ENCODE measurements around the gene FNDC3B.

The FNDC3B gene

DNA sequence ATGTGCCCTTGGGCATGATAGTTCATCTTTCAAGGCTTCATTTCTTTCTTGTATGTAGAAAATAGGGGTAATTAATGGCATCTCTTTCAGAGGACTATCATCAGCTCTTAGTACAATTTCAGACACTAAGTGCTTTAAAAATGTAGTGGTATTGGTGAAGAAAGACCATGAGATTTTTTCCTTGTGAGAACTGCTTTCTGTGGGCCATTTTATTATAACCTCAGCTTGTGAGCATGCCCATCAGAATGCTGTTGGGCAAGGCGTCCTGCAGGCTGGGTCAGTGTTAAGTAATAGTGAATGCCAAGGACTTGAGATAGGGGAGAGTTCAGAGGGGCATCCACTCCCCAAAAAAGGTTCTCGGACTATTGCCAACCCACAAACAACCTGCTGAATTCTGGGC, 221.0 kb downstream of the FNDC3B start:
- no peak for DNase-seq (ENCODE audit: low read depth in 2 of 2)

DNA sequence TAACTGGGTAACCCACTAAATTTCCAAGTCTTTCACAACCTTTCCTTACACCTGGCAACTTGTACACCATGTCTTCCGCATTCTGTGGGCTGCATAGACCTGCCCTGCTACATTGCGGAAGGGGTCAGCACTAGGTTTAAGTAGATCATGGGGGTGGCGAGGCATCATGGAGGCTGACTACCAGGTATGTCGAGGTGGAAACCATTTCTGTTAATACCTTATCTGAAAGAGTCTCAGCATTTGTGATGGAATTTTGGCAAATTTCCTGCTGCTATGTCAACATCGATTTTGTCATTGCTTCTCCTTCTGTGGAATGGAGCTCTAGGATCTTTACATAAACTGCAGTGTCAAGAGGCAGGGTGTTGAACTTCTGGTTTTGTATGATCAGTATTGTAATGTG, 221.7 kb downstream of the FNDC3B start:
- no peak for DNase-seq (ENCODE audit: low read depth in 2 of 2)

DNA sequence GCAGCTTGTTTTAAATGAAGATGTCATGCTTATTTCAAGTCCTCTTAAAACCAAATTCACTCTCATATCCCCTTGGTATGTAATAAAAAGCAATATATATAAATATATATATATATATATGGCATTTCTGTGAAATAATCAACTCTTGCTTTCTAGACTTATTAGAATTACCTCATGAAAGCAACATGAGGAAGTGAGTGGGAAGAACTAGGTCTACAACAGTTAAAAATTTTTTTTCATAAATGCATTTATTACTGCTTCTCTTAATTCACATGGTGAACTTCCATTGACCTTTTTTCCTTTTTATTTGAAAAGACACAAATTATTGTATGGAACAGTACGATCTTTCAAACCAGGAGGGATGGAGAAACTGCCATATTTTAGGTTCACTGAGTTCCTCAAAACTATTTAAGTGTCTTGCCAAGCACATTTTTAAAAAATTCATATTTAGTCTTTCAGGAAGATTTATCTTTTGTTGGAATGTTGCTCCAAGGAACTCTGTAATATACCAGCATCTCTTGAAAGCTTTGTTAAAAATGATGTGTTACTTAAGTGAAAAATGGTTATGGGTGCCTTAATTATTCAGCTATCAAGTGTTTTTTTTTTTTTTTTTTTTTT, 223.7 kb downstream of the FNDC3B start:
- DNase-seq (ENCODE audit: low read depth in 2 of 2): no peak

DNA sequence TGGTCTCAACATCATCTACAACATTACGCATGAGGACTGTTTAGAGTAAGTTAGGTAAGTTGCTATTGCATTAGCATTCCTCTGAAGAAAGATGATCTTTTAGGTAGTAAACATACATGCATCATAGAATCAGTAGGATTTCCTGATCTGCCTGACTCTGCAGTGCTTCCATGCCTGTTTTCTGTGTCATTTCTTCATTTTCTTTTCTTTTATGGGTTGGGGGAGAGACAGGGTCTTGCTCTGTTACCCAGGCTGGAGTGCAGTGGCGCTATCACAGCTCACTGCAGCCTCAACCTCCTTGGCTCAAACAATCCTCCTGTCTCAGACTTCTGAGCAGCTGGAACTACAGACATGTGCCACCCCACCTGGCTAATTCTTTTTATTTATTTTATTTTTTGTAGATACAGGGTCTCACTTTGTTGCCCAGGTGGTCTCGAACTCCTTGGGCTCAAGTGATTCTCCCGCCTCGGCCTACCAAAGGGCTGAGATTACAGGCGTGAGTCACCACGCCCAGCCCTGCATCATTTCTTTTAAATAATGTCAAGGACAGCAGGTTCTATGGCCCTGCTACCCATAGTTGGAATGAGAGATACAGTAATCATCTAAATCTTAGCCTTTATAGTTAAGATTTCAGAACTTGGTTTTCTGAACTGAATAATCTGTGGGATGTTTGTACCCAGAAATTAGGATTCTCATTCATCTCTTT, 224.6 kb downstream of the FNDC3B start:
- no peak for DNase-seq (ENCODE audit: low read depth in 2 of 2)

DNA sequence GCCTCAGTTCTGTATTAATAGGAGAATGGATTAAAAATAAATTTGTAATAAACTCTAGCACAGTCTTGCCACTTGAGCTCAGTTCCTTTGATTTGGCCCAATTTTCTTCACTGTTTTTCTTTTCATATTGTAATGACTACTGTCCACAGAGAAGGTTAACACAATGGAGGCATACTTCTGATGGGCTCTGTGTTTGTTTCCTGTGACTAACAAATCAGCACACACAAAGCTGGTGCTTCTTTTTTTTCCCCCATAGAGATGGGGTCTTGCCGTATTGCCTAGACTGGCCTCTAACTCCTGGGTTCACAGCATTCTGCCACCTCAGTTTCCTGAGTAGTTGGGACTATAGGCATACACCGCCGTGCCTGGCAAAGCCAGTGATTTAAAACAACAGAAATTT, 226.7 kb downstream of the FNDC3B start:
- no peak for DNase-seq (ENCODE audit: low read depth in 2 of 2)

DNA sequence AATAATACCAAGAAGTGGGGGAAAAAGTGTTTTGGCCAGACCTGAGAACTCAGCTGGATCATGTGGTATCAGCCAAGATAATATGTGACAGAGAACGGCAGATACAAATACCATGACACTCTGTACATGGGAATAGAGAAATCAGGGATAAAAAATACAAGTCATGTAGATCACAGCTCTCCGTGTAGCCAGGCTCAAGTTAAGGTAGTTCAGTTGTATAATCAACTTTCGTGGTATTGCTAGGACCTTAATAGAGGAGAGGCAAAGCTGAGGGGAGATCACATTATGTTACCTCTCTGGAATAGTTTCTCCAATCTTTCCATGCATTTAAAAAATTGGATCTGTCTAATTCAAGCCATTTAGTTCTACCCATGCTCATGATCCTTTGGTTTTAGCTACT, 229.0 kb downstream of the FNDC3B start:
- no peak for DNase-seq (ENCODE audit: low read depth in 2 of 2)

DNA sequence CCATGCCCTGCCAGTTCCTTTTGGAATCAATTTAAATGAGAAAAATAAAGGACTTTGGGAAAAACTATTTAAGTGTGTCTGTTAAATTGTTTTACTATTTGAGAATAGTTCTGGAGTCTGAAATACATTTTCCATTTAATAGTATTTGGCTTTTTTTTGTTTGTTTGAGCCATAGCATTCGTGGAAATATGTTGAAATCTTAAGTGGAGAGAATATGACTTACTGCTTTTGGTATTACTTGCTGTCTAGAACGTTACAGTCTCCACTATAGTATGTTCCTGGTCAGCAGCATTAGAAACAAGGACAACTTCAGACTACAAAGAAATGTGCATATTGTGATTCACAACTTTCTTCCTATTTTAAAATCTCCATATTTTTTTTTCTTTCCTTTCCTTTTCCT, 229.5 kb downstream of the FNDC3B start:
- DNase-seq (ENCODE audit: low read depth in 2 of 2): no peak

DNA sequence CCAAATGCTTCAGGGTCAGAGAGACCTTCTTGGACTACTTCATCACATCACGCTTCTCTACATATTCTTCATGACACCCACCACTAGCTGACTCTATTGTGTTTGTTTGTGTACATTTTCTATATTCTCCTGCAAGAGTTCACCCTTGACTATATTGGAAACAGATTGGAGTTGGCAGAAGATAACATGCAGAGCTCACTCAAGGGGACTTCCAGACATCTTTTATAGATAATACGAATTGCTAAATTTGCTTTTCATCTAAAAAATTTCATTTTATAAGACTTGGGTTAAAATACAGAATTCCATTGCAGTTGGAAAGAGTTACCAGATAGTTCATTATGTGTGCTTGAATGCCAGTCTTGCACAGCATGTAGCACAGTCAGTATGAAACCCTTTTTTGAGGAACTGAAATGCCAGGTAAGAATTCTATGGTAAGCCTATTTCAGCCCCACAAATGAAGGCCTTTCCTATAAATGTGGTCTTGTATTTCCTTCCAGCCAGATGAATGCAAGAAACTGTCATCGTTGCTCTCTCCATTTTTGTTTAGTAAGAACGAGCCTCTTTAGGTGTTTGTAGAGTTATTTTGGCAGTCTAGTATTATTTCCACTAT, 231.3 kb downstream of the FNDC3B start:
- DNase-seq (ENCODE audit: low read depth in 2 of 2): no peak

DNA sequence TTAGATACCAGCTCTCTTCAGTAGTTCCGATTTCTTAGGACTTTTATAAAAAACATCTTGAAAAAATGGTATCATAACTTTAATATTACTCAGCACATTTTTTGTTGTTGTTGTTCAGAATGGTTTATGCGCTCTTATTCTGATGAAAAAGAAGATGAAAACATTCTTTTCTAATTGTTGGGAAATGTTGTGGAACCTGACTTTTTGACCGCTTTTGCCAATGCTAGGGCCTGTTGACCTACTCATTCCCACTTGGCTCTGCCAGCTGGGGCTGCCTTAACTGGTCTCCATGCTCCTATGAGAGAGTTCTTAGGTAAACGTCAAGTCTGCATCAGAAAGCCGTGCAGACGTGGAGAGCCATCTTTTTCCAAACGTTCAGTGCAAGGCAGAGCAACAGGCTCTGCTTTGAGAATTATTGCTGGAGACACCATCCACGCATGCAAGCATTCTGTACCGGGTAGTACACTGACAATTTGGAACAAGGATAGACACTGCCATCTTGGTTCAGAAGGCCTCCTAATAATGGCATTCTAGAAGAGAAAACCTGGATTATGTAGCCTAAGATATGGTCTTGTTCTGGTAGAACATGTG, 232.1 kb downstream of the FNDC3B start:
- DNase-seq (ENCODE audit: low read depth in 2 of 2): no peak

DNA sequence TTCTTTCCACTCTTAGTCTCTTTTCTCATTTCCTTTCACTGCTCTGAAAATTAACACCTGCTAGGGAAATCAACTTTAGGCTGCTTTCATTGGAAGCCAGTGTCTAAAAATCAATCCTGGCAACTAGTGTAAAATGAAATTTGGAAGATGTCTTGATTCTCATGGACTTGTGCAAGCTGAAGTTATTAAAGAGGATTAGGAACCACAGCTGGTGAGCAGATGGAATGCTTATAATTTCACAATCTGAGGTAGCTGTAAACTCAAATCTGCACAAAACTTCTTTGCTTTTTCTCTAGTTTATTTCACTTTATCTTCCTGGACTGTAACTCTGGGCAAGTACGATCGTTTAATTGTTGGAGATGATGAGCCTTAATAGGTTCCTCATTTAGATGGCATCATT, 233.3 kb downstream of the FNDC3B start:
- no peak for DNase-seq (ENCODE audit: low read depth in 2 of 2)

DNA sequence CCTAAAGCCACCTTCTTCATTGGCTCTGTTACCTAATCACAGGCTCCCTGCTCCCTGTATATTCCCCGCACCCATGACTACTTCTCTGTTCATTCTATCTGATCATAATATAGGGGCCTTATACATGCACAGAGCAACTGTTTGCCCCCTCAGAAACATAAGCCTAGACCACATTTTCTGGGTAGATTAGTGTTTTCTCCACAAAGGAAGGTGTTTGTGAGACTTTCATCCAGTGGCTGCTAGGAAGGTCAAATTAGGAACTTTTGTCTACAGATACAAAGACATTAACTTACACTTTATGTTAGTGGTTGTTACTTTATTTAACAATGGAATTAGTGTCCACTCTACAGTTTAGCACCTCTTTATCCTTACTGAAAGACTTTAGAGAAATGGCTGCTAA, 234.0 kb downstream of the FNDC3B start:
- no peak for DNase-seq (ENCODE audit: low read depth in 2 of 2)

DNA sequence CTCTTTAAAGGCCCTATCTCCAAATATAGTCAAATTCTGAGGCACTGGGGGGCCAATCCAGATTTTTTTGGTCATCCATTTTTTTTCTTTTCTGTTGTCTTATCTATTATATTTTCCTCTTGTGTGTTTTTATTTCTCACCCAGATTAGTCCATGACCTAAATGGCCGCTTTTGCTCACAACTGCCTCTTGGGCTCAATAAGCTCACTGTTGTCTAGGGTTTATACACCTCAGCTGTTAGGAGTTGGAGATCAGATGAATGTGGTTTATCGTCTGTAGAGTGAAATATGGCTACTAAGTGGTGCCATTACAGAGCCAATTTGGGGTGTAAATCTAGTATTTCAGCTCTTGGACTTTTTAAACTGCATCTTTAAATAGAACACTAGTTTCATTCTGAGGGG, 235.5 kb downstream of the FNDC3B start:
- no peak for DNase-seq (ENCODE audit: low read depth in 2 of 2)

DNA sequence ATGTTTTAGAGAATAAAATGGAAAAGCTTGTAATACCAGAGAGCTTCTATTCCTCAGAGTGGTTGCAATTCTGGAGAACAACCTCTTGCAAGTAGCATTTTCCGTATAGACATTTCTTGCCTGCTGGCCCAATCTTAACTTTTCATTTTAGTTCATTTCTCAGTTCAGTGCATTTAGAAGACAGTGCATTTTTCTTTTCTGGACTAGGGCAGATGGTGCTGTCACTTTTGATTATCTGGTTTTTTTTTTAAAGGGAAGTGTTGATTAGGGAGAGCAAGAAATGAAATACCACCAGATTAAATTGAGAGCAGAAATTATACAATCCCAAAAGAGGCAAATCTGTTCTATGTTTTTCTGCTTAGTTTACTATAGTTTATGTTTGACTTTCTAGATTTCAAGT, 236.2 kb downstream of the FNDC3B start:
- DNase-seq (ENCODE audit: low read depth in 2 of 2): no peak

DNA sequence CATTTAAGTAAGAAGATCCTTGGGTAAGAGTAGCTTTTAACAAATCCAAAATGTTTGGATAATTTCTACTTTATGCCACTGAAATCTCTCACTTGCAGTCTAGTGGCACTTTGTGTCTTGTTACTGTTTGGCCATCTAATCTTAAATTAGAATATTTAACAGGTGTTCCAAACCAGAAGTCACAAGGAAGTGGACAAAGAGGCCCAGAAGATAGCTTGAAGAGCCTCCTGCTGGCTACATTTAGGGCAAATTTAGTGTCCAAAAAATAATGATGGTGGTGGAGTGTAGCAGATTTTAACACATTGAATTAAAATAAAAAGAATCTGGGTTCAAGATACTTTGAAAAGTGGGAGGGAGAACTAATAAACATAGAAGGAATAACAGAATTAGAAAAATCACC, 236.7 kb downstream of the FNDC3B start:
- no peak for DNase-seq (ENCODE audit: low read depth in 2 of 2)

DNA sequence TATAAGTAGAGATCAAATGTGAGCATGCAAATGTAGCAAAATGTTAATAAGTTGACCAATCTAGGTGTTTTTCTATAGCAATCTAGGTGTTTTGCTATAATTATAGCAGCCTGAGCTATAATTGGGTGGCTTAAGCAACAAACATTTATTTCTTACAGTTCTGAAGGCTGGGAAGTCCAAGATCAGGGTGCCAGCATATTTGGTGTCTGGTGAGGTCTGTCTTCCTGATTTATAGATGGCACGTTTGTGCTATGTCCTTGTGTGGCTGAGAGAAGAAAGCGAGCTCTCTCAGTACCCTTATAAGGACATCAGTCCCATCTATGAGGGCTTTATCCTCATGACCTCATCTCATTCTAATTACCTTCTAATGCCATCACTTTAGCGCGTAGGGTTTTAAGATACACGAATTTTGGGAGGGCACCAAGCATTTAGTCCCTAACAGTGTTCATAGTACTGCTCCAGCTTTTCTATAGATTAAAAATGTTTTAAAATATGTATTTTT, 237.8 kb downstream of the FNDC3B start:
- DNase-seq (ENCODE audit: low read depth in 2 of 2): no peak

DNA sequence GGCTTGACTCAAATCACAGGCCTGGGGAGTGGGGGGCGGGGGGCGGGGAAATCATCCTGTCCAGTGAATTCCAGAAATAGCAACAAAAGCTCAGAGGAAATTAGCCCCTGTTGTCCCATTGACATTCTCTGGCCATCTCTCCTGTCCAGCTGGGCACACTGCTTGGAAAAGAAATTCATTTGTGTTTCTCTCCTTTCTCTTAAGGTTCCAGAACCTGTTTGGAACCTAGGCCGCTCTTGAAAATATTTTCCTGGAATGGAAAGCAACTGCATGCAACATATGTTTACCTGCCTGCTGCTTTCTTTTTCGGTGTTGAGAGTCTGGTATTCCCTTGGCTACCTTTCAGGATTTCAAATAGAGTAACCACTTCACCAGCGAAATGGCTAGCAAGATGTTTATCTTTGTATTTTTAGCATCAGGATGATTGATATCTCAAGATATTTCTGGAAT, 239.8 kb downstream of the FNDC3B start:
- no peak for DNase-seq (ENCODE audit: low read depth in 2 of 2)

DNA sequence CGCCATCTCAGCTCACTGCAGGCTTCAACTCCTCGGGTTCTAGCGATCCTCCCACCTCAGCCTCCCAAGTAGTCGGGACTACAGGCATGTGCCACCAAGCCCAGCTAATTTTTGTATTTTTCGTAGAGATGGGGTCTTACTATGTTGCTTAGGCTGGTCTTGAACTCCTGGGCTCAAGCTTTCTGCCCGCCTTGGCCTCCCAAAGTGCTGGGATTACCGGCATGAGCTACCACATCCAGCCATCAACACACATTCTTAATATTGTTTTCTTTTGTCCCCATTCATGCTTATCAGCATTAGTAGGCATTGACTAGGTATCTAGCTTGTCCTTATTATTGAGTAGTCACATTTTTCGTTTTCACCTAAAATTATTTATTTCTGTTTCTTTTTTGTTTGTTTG, 240.6 kb downstream of the FNDC3B start:
- DNase-seq (ENCODE audit: low read depth in 2 of 2): no peak

DNA sequence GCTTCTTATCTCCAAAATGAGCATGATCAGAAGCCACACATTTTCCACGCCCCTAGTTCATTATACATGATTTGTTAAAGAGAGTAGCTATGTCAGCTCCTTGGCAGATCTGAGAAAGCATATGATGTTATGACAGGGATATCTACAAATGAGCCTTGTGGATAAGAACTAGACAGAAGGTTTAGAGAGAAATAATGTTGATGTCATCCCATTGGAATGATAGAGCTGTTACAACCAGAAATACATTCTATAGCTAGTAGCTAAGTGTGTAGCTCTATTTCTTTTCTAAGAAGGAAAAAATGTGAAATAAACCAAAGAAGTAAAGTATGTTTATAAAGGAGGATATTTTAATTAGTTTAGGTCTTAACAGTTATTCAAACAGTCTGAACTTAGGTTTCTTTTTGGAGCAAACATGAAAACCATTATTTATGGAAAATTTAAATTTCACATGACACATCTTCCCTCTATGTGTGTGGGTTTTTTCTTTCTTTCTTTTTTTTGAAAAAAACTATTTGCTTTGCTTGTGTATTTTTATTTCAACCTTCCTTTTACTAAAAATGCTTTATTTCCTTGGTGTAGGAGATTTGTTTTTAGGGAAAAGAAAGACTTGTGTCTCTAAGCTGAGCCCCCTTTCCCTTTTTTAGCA, 241.2 kb downstream of the FNDC3B start:
- no peak for DNase-seq (ENCODE audit: low read depth in 2 of 2)

DNA sequence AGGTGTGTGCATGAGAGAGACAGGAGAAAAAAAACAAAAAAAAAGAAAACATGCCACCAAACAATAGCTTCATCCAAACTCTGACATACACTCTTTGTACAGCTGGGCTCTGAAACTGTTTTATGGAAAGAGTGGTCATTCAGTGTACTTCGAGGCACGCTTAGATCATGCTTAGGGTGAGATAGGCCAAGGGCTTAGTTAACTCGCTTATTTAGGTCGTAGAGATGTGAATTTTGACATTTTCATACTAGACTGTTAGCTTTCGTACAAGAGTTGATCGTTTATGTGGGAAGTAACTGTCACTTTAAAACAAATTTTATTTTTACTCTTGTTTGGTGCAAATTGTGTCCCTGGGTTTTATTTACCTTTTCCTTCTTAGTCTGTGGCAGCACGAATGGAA, 242.5 kb downstream of the FNDC3B start:
- DNase-seq (ENCODE audit: low read depth in 2 of 2): no peak

DNA sequence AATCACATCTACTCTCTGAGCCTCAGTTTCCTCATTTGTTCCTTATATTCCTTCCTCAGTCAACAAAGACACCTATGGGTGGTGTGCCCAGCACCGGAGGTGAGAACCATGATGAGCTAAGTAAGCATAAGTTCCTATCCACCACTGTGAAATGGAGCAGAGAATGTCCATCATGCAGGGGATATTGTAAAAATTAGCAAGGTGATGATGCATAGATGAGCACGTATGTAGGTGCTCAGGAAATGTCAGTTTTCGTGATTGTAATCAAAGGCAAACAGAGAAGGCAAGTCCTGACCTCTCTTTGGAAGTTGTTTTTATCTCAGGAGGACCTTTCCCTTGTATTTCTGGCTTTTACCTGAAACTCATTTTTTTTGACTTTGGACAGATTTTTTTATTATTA, 243.5 kb downstream of the FNDC3B start:
- no peak for DNase-seq (ENCODE audit: low read depth in 2 of 2)

DNA sequence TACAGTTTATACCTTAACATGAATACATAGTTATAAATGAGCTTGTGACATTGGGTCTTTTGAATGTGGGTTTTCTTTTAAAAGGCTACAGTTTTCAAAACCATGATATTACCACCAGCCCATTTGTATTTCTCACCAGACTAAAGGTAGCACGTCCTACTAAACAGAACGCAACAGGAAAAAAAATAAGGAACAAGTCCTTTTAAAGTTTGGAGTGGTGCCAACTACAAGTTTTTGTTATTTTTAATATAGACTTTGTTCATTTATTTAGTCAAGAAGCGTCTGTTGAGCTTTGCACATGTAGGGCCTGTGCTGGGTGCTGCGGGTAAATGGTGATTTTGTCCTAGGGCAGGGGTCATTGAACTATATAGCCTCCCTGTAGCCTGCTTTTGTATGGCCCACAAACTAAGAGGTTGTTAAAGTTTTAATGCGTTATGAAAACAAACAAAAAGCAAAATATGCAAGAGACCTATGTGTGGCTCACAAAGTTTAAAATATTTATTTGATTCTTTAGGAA, 244.5 kb downstream of the FNDC3B start:
- DNase-seq (ENCODE audit: low read depth in 2 of 2): no peak

DNA sequence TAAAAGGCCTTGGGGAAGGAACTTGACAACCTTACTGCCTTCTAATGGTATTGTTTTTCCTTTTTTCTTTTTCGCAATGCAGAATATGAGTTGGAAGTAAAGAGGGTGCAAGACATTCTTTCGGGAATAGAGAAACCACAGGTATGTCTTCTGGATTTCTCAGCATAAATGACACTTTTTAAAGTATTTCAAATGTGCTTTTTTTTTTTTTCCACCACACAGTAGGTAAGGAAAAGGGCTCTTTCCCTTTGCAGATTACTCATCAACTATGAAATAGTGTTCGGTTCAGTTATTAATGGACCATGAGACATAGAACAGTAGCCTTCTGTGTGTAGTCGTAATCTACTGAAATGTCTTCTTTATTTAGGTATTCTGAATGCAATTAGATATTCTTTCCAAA, 246.5 kb downstream of the FNDC3B start:
- DNase-seq (ENCODE audit: low read depth in 2 of 2): no peak

Measured in stimulated activated CD4-positive, alpha-beta T cell treated with anti-CD3 and anti-CD28 coated beads, Interleukin-1b, Interleukin-23, amount 100 ng/mL, for 4 hours (primary cell).